ENCODE results near the gene PDCD10.

- TF ChIP-seq, protein P1, sequence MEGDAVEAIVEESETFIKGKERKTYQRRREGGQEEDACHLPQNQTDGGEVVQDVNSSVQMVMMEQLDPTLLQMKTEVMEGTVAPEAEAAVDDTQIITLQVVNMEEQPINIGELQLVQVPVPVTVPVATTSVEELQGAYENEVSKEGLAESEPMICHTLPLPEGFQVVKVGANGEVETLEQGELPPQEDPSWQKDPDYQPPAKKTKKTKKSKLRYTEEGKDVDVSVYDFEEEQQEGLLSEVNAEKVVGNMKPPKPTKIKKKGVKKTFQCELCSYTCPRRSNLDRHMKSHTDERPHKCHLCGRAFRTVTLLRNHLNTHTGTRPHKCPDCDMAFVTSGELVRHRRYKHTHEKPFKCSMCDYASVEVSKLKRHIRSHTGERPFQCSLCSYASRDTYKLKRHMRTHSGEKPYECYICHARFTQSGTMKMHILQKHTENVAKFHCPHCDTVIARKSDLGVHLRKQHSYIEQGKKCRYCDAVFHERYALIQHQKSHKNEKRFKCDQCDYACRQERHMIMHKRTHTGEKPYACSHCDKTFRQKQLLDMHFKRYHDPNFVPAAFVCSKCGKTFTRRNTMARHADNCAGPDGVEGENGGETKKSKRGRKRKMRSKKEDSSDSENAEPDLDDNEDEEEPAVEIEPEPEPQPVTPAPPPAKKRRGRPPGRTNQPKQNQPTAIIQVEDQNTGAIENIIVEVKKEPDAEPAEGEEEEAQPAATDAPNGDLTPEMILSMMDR (IDR thresholded peaks at IDR 0.05), result no peak
- no peak for TF ChIP-seq EZH2phosphoT487 (IDR thresholded peaks at IDR 0.05)
Measured at GRCh38 chr3:167728176-167728575, 6.5 kb downstream of the PDCD10 start.

Measured in neural progenitor cell (in vitro differentiated cells).